HepG2 (cell line): Measurements from ENCODE around the gene KCNH8.

ENCODE experiments used
- KAT2B ChIP-seq: fragments of 150-350 bp; IDR thresholded peaks from 2 replicates; pipeline ENCODE4 v1.6.1; 2014; ENCODE audit warnings: low read depth, low read length, borderline replicate concordance
- TF ChIP-seq, protein P1 (sequence below): sonication (generic); formaldehyde crosslinking; conservative IDR thresholded peaks from 2 replicates; pipeline ENCODE4 v1.4.0; 2020; ENCODE audit warnings: missing genetic modification reagents

DNA sequence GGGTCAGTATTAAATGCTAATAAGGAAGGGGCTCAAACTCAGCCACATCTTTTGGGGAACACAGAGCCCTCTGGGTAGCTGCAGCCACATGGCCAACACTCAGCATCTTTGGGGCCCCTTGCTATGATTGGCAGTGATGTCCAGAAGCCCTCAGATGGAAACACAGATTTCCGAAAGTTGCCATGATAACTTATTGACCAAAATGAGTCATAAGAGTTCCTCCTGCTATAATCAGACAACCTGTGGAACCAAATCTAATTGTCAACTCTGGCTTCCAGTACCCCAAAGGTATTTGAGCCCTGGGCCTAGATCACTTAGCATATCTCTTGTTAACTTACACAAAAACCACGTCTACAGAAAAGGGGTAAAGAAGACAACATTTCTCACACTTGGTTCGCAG, 392.2 kb downstream of the KCNH8 start:
- no peak for TF ChIP-seq KAT2B
- TF ChIP-seq, protein P1, sequence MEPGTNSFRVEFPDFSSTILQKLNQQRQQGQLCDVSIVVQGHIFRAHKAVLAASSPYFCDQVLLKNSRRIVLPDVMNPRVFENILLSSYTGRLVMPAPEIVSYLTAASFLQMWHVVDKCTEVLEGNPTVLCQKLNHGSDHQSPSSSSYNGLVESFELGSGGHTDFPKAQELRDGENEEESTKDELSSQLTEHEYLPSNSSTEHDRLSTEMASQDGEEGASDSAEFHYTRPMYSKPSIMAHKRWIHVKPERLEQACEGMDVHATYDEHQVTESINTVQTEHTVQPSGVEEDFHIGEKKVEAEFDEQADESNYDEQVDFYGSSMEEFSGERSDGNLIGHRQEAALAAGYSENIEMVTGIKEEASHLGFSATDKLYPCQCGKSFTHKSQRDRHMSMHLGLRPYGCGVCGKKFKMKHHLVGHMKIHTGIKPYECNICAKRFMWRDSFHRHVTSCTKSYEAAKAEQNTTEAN (CRISPR knock-in tag), result no peak
